T1000 (cell line): Measurements from ENCODE around the gene PRPS1L1.

ENCODE experiments used
- DNase-seq: peaks from one replicate; lab custom pipeline; 2025; ENCODE audit warnings: mixed read lengths; lab: John Stamatoyannopoulos, UW

Gene PRPS1L1

DNA sequence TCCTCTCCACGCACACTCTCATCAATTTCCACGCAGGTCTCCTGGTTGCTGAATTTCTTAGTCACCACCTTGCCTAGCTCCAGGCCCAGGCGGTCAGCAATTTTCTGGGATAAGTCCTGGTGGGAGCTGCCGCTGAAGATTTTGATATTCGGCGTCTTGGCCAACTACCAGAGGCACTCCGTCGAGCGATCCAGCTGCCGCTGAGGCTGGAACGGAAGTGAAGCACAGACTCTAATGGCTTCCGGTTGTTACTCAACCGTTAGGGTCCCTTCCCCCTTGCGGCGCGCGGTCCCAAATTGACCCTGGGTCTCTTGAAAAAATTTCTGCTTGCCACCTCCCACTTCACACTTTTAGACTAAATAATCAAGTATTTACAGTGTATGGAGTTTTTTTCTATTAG lies at the start of gene PRPS1L1:
PRPS1L1 (minus strand) TSS at position 219 of the 400 bp plus-strand sequence.
- DNase-seq, result no peak

DNA sequence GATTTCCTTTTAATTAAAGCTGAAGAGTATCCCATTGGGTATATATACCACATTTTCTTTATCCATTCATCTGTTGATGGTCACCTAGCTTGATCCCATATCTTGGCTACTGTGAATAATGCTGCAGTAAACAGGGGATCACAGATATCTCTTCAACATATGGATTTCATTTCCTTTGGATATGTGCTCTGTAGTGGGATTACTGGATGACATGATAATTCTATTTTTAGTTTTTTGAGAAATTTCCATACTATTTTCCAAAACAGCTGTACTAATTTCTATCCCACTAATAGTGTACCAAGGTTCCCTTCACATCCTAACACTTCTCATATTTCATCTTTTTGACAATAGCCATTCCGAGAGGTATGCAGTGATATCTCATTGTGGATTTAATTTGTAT lies 48.8 kb upstream of the PRPS1L1 start:
- no peak for DNase-seq

DNA sequence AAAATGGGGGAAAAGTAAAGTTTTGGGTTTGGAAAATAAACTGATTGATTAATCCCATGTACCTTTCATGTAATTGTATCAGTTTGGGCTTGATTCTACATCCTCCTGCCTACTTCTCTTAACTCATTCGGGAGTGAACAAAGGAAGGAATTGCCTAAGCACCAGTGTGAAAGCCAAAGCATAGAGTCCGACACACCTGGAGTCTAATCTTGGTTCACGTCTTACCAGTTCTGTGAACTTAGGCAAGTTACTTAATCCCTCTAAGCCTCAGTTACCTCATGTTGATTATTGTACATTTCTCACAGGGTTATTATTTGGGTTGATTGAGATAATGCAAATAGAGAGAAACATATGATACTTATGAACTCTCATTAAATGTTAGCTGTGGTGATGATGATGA lies 41.1 kb upstream of the PRPS1L1 start:
- DNase-seq, result no peak

DNA sequence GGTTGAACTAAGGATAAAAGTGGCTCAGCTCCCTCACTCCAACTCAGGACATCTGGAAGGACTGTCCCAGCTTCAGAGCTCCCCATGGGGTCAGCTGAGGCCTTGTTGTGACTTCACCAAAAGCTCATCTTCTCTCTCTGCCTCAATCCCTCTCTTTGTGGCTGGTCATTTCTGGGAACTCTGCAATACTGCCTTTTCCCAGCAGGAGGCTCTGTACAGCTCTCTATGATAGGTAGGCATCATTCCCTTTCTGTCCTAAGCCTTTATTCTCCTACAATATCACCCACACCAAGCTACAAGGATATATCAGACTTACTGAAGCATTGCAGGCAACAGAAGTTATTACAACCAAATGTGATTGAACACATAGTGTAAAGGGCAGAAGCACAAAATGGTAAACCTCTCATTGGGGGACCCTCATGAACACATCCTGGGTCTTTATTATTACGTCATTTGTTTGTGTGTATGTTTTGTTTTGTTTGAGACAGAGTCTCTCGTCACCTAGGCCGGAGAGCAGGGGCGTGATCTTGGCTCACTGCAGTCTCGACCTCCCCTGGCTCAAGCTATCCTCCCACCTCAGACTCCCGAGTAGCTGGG lies 36.7 kb upstream of the PRPS1L1 start:
- DNase-seq, result no peak

DNA sequence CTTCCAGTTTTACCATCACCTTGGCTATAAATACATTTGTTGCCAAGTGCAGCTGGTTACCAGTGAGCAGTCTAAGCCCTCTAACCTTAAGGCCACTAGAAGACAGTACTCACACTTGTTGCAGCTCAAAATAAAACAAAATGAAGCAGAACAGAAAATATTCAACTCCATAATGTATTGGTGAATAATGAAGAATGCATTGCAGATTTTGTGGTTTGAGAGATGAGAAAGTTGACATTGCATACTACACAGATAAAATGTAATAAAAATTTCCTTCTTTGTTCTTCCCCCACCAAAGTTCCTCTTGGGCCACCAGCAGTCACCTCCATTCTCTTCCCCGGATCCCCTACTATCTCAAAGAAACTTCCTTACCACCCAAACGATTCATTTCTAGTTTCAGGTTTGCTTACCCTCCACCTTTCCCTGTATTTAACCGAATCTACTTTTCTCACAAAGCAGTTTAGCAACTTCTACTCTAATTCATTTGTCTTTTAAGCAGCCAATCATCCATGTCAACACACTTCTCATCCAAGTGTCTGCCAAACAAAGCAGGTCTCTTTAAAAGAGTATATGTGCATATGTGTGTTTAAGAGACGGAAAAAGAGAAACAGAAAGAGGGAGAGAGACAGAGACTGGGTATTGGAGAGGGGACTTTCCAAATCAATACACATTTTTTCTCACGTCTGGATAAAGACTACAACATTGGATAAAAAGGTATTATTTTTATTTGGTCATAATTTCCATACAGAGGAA lies 35.7 kb upstream of the PRPS1L1 start:
- no peak for DNase-seq

DNA sequence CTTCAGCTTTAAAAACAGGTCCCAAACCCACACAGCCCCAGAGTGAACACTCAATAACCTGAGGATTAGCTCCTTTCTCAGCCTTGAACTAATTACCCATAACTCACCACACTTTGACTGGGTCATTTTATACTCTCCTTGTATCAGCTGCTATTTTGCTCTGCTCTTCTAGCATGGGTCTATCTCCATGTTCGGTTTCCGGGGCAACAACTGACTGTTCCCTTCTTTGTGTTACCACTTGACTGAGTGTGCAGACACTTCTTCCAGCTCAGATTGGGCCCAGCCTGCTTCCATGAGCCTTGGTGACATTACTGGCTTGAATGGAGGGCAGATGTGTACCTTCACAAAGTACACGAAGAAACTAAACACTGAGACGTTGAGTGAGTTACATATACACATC lies 31.5 kb upstream of the PRPS1L1 start:
- DNase-seq, result no peak

DNA sequence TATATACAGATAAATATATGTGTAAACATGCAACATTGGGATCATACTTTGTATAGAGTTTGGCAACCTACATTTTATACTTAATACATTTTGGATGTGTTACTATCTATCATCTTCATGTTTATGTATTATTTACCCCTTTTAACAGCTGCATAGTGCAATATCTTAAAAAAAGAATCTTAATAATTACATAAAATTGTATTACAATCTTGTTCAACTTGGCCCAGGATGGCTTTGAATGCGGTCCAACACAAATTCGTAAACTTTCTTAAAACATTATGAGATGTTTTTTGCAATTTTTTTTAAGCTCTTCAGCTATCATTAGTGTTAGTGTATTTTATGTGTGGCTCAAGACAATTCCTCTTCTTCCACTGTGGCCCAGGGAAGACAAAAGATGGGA lies 26.3 kb upstream of the PRPS1L1 start:
- DNase-seq, result no peak

DNA sequence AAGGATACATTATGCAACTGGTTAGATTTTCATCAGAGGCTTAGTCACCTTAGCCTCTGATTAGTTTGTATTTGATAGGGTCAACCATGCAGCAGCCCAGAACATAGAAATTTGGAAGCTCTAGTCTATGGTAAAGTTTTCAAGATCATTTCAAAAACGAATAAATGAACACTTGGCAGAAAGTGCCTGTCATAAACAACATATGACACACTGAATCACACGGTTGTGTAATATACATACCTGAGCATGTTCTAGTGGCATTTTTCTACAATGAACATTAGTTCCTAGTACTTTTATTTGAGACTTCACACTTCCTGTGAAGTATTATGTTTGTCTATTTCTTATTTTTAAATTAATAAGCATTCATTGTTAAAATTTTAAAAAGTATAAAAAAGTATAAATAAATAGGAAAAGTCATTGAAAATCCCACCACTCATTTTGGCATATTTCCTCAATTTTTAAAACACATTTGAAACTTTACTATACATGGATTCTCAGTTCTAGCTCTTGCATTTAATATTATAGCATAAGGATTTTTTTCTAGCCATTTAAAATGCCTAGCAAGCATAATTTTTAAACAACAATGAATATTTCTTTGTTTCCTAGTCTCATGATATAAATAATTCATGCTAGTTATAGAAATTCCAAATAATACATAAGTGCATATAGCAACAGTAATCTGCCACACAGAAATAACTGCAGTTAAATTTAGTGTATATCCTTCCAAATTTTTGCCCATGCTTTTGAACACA lies 25.7 kb upstream of the PRPS1L1 start:
- no peak for DNase-seq

DNA sequence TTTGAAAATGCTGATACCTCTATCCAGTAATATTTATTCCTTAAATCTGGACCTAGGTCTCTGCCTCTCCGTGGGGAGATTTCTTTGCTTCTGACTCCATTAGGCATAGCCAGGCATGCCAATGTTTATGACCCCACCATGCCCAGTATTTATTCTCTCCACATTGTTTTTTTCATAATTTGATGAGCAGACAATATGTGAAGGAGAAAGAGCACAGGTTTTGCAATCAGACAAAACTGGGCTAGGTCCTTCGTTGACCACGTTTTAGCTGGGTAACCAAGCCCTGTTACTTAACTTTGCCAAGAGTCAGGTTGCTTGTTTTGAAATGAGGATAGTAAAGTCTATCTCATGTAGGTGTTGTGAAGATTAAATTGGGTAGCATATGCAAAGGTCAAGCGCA lies 21.6 kb upstream of the PRPS1L1 start:
- DNase-seq, result no peak

DNA sequence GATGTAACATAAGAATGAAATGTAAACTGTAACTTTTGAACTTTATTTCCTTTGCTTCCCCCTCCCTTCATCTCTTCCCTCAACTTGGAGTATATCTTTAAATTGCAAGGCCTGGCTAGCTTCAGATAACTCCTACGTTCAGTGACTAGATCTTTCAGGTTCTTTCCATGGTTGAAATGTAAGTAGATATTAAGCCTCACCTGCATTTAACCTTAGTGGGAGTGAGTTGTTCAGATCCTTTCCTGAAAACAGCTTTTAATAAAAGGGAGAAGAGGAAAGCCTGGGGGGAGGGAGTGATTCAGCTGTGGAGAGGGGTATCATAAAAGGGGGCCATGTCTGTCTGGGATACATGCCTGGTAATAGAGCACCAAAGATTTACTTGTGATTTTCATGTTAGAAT lies 19.0 kb upstream of the PRPS1L1 start:
- no peak for DNase-seq

DNA sequence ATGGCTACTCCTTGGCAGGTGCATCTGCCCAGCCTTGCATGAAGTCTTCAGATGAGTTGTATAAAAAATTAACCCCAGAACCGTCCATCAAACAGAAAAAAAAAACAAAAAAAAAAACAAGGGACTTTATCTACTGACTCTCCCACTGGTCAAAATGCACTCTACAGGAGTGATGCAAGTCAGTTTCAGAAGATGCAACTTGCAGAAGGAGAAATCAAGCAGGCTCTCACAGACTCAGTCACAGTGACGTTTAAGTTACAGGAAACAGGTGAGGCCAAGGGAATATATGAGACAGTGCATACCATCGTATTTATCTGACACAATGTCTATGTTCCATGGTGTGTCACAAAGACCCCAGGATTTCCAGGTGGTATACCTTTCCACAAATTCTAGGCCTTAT lies 17.5 kb upstream of the PRPS1L1 start:
- no peak for DNase-seq

DNA sequence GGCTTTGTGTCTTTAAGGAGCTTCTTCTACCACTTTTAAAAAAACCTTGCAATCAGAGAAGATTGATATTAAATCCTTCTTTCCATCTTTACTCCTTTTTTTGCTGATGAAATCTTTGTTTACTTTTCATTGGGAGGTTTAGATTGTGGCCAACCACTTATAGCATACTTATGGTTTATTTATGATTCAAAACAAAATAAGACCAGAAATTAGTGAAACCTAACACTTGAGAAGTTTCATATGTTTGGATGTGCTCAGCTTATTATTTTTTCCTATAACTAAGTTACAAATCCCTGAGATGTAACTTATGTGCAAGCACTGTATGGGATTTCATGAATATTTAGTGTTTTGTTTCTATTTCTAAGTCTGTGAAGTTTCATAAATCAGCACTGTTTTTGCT lies 13.5 kb upstream of the PRPS1L1 start:
- DNase-seq, result no peak

DNA sequence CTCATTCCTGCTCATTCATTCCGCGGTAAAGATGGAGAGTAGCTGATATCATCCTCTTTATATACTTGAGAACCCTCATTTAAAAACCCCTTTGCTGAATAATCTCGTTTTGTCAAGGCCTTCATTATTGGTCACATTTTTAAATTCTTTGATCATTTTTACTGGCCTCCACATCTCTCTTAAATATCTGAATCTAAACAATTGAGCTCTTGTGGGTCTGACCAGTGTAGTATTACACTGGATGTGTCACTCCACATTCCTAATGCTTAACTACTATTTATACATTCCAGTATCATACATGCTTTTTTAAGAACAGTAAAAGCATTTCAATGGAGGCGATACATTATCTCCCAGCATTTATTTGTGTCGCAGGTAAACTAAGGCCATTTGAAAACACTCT lies 12.6 kb upstream of the PRPS1L1 start:
- no peak for DNase-seq

DNA sequence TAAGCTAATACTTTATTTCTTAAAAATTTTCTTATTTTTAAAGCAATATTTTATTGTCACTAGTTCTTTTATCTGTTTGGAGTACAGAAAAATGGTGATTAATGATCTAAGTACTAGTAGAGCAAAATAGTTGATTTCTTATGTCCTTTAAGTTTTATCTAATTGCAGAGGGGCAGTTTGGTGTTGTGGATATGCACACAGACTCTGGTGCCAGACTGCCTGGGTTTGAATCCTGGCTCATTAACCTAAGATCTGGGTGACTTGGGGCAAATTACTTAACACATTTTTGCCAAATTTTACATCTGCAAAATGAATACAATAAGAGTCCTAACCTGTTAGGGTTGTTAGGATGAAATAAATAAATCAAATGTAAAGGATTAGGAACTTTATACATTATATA lies 10.7 kb upstream of the PRPS1L1 start:
- no peak for DNase-seq

DNA sequence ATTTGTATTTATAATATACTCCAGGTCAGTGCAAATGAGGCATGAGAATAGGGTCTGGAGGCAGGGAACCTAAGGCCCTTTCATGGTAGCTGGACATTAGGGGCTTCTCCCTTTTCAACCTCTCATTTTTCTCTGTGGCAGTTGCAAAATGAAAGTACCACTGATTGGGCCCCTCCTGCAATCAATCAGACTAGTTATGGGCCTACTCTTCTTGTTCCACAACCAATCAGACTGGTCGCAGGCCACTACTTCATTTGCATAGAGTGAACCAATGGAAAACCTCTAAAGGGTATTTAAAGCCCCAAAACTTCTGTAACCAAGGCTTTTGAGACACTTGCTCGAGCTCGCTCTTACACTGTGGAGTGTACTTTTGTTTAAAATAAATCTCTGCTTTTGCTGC lies 10.0 kb upstream of the PRPS1L1 start:
- no peak for DNase-seq

DNA sequence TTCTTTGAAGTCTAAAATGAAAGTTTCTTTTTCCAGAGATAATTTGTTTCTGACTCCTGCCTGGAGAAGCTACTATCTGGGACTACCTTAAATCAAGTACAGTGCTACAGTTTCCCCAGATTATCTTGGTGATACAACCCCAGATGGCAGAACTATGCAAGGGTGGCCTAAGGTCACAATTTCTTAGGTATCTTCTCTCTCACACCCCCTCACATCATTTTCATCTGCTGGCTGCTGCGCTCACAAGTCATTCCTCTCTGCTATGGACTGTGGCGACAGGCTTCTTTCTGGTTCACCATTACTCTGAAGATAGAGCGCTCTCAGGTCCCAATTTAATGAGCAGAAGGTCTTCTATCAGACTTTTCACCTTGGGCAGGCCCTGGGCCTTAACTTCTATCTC lies 9.1 kb upstream of the PRPS1L1 start:
- no peak for DNase-seq

DNA sequence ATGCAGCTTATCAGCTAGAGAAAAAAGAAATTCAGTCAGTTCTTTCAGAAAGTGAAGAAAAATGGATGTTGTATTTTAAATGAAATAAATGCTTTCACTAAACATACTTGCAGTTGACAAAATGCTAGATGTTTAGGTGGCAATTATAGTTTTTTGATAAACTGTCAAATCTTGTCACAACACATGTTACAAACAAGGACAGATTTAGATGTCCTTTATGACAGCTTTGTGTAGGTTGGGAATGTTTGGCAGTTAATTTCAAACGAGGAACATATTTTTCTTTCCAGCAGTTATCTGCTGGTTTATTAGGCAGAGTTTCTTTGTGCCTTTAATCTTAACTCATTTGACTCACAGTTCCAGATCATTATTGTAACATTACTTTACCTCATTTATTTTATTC lies 3.1 kb upstream of the PRPS1L1 start:
- no peak for DNase-seq

DNA sequence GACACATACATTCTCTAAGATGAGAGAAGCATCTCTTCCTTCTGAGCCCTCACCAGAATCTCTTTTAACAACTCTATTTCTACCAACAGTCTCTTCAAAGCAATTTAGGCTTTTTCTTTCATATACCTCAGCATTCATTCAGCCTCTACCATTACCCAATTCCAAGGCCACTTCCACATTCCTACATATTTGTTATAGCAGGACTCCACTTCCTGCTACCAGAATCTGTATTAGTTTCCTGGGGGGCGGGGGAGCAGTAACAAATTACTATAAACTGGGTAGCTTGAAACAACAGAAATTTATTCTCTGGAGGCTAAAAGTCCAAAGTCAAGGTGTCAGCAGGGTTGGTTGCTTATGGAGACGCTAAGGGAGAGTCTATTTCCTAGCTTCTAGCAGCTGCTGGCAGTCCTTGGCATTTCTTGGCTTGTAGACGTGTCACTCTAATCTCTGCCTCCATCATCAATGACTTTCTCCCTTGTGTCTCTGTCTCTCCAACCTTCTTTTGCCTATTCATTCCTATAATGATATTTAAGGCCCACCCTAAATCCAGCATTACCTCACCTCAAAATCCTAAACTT lies 7.4 kb downstream of the PRPS1L1 start:
- DNase-seq, result no peak

DNA sequence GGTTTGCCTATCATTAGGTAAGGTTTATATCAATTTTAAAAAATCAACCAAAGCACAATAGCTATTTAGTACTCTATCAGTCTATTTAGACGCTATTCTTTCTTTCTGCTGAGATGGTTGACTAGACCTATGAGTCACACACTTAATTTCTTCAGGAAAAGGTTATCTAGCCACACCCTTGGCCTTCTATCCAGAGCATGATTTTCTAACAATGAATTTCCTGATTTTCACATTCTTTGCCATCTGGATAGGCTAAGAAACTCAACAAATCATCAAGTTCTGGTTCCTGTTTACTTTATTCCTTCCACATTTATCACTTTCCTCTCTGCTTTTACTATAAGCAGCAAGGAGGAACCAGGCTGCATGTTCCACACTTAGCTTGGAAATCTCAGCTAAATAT lies 8.1 kb downstream of the PRPS1L1 start:
- no peak for DNase-seq

DNA sequence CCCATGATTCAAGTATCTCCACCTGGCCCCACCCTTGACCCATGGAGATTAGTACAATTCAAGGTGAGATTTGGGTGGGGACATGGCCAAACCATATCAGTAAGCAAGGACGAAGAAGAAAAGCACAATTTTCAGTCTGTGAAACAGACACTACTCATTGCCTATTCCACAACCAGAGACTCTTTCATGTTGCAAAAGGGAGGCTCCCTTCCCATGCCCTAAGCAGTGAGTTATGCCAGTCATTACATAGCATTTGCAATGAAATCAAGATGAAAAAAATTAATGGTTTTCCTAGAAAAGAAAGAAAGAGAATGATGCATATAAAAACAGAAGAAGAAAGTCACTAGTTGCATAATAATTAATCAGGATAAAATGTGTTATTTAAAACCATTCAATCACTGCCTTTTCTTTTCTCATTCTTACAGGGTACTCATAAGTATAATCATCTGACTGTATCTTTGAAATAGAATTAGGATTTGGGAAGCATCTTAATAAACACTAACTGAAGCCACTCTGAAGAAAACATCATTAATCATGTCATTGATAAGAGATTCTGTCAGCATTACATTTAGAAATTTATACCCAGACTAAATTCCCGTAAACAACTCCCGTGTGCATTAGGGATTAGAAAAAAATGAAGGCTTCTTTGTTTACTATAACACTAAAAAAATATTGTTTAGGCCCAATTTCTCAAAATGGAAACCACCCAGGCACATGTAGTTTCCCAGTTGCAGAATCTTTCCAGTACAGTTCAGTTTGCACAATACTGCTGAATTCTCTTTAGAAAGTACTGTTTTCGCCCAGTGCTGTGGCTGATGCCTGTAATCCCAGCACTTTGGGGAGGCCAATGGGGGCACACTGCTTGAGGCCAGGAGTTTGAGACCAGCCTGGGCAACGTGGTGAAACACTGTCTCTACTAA lies 9.1 kb downstream of the PRPS1L1 start:
- no peak for DNase-seq

DNA sequence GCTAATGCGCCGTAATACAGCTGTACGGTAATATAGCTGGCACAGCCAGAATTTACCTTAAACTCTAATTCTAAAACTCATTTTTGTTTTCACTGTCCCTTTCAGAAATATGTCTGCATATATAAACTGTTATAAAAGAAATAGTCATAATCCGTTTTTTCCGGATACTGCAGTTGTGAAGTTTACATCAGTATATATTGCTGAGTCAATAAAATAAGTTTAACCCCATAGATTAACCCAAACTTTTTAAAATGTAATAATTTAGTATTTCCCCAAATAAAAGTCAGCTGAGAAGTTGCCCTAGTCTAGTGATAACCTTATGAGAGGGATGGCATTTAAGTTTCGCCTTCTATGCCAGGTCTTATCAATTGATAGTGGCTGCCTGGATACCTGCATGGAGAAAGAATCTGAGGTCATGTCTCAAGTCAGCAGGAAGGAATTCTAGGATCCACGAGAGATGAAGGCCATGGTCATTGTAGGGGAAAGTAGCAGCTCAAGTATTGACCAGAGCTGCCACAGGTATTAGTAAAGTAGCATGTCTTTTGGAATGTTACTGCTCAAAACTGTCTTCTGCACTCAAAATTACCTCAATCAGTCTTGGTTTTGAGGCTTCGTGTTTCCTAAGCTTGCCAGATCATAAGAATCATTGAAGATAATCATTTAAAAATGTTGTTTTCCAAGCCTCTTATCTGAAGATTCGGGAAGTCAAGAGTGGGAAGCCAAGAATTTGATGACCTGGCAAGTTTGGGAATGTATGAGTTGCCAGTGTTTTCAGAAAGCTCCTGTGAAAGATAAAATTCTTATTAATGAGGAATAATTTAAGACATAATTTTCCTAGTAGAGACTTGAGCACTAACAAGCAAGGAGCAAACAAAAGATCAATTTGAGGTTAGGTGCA lies 10.8 kb downstream of the PRPS1L1 start:
- no peak for DNase-seq
